Measurements from ENCODE around the gene TBCB. TPM values are rescaled to one million over a fixed set of nuclear protein-coding genes. Genes with fewer than 3 reads are reported as not detected.

TBCB gene
- total RNA-seq, 2 donors from 2014 or later: 86.2 to 86.8 TPM

DNA sequence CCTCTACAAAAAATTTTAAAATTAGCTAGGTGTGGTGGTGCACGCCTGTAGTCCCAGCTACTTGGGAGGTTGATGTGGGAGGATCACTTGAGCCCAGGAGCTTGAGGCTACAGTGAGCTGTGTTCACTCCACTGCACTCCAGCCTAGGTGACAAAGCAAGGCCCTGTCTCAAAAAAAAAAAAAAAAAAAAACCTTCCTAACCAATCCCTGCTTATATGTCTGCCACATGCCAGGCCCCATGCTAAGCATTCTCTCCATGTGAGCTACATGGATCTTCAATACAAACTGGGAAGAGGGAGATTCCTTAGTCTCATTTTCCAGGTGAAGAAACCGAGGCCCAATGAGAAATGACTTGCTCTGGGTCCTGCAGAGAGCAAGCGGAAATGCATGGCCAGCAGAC lies 6.6 kb upstream of the TBCB start:
- no peak for DNase-seq
- Mint-ChIP-seq H3K4me3 (no peak overlapping the region), H3K36me3 (ENCODE audit: insufficient read depth in 2 of 2) (peaks cover 4 to 5% of the 10 kb centered on the region in 2 donors), H3K9me3 (no peaks in the 10 kb centered on the region), H3K27ac (no peak overlapping the region), H3K27me3 (ENCODE audit: low read depth) (no peaks in the 10 kb centered on the region), H3K4me1 (ENCODE audit: low read depth) (peaks cover 10% of the 10 kb centered on the region)
- ATAC-seq (replicated peaks in 1 of 2): no peak

DNA sequence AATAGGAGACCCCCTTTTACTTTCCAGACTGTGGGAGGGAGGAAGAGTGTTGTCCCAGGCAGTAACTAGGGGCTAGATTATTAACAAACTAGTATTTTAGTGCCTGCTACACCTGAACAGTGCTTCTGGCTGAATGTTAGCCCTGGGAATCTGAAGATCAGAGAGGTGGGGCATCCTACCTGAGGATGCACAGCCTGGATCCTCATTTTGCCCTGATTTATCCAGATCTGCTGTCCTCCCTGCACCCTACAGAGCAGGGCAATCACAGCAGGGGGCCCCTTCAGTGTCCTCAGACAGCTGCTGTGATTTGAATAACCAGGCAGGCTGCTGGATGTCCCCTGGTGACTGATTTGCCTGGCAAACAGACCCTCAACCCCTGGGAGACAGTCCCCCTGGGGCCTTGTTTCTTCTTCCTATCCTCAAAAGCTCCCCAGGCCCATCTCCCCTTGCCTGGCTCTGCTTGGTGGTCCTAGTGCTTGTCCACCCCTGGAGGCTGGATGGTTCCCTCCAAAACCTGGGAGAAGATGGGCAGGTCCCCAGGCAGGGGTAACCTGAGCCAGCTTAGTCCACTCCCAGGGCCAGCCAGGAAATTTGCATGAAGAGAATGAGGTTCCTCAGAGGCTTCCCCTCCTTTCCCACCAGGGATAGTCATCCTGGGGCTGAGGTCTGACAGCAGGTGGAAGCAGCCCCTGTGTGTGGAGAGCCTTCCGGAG lies 4.6 kb upstream of the TBCB start, which contains the start of gene OVOL3:
OVOL3 (plus strand) TSS at position 657 of the 713 bp plus-strand sequence. CDS start 60 bp downstream, outside the sequence.
- Mint-ChIP-seq H3K9me3 (no peaks in the 10 kb centered on the region), H3K4me1 (ENCODE audit: low read depth) (peaks cover 17% of the 10 kb centered on the region), H3K4me3 (no peak within 1 kb of the TSS), H3K27me3 (ENCODE audit: low read depth) (no peaks in the 10 kb centered on the region), H3K36me3 (ENCODE audit: insufficient read depth in 2 of 2) (peaks cover 4 to 6% of the 10 kb centered on the region in 2 donors), H3K27ac (no peak within 1 kb of the TSS)
- ATAC-seq (replicated peaks in 1 of 2) (no peak), DNase-seq (no peak)

DNA sequence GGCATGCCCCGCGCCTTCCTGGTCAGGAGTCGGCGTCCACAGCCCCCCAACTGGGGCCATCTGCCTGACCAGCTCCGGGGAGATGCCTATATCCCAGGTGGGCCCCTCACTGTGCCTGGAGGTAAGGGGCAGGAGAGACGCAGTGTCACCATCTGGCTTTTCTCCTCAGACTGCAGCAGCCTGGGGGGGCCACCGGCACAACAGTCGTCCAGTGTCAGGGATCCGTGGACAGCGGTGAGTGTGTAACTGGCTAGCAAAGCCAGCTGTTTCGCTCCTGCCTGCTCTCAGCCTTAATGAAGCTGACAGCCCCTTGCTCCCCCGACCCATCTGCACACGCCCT lies 4.1 kb upstream of the TBCB start:
- H3K4me1 Mint-ChIP-seq (ENCODE audit: low read depth): peaks cover 21% of the 10 kb centered on the region

DNA sequence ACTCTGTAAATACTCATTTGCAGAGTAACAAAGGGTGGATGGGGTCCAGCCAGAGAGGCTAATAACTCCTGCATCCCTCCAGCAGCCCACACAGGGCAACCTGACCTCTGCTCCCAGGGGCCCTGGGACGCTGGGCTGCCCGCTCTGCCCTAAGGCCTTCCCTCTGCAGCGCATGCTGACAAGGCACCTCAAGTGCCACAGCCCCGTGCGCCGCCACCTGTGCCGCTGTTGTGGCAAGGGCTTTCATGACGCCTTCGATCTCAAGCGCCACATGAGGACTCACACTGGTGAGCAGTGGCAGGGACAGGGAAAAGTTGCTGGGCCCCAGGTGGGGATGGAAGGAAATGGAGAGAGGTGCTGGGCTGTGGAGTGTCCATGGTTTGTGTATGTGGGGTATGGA lies 2.6 kb upstream of the TBCB start:
- Mint-ChIP-seq H3K4me1 (ENCODE audit: low read depth) (peaks cover 33% of the 10 kb centered on the region), H3K9me3 (no peaks in the 10 kb centered on the region), H3K27ac (no peak overlapping the region), H3K4me3 (peak overlapping the region; percentile 97 to 98), H3K27me3 (ENCODE audit: low read depth) (no peaks in the 10 kb centered on the region), H3K36me3 (ENCODE audit: insufficient read depth in 2 of 2) (peaks cover 6 to 7% of the 10 kb centered on the region in 2 donors)
- DNase-seq: no peak
- ATAC-seq (replicated peaks in 1 of 2): no peak

More for the DNA sequence above, 4.1 kb upstream of the TBCB start:
- ATAC-seq (replicated peaks in 1 of 2) (no peak), DNase-seq (no peak)
- Mint-ChIP-seq H3K4me3 (no peak overlapping the region), H3K27ac (no peak overlapping the region), H3K27me3 (ENCODE audit: low read depth) (no peaks in the 10 kb centered on the region), H3K9me3 (no peaks in the 10 kb centered on the region), H3K36me3 (ENCODE audit: insufficient read depth in 2 of 2) (peaks cover 4 to 6% of the 10 kb centered on the region in 2 donors)

DNA sequence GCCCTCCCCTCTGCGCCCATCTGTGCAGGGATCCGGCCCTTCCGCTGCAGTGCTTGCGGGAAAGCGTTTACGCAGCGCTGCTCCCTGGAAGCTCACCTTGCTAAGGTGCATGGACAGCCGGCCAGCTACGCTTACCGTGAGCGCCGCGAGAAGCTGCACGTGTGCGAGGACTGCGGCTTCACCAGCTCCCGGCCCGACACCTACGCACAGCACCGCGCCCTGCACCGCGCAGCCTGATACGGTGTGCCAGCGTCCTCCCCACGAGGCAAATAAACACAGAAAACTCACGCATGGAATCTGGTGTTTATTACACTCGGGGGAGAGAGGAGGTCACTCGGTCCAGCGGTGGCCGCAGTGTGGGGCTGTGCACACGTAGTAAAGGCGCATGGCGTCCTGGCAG lies 1.8 kb upstream of the TBCB start:
- Mint-ChIP-seq H3K36me3 (ENCODE audit: insufficient read depth in 2 of 2) (peaks cover 9 to 13% of the 10 kb centered on the region in 2 donors), H3K4me1 (ENCODE audit: low read depth) (peaks cover 39% of the 10 kb centered on the region), H3K4me3 (peak overlapping the region; percentile 97 to 98), H3K27me3 (ENCODE audit: low read depth) (no peaks in the 10 kb centered on the region), H3K9me3 (no peaks in the 10 kb centered on the region), H3K27ac (peak overlapping the region; percentile 69)
- ATAC-seq (replicated peaks in 1 of 2): no peak
- no peak for DNase-seq

DNA sequence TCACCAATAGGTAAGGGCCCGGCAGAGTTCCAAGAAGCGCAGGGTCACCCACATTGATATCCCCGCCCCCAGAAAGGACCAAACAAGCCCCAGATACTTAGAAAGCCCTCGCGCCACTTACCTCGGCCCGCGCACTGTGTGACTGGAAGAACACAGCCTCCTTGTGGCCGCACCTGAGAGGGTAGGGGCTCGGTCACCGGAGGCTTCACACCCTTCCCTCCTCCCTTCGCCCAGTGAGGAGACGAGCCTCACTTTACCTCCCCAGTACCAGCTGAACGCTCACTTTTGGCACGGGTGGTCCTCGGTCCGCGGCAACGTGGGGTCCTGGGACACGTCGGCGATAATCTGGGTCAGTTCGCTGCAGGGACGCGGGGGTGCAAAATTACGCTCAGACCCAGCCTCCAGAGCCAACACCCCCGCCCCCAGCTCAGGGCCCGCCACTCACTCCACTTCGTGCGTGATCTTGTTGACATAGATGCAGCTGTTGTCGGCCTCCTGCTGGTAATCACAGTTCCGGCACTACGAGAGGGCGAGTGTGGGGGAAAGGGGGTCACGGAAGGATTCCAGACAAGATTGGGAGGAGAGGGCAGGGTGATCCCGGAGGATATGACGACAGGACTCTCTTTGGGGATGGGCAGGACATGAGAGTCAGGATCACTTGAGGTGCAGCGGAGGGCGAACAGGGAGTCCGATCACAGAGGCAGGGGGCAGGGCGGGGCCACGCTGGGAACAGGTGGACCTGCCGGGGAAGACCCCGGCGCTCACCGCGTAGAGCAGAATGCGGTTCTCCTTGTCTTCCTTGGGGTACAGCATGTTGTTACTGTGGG lies 1.2 kb upstream of the TBCB start:
- peak; percentile 20 to 28 for DNase-seq
- H3K27me3 Mint-ChIP-seq (ENCODE audit: low read depth): no peaks in the 10 kb centered on the region
- H3K4me3 Mint-ChIP-seq: peak overlapping the region; percentile 97 to 98
- peaks cover 9 to 13% of the 10 kb centered on the region in 2 donors for H3K36me3 Mint-ChIP-seq (ENCODE audit: insufficient read depth in 2 of 2)
- no peak for ATAC-seq (replicated peaks in 1 of 2)
- H3K9me3 Mint-ChIP-seq: no peaks in the 10 kb centered on the region
- H3K4me1 Mint-ChIP-seq (ENCODE audit: low read depth): peaks cover 39% of the 10 kb centered on the region
- peak overlapping the region; percentile 98 for H3K27ac Mint-ChIP-seq

DNA sequence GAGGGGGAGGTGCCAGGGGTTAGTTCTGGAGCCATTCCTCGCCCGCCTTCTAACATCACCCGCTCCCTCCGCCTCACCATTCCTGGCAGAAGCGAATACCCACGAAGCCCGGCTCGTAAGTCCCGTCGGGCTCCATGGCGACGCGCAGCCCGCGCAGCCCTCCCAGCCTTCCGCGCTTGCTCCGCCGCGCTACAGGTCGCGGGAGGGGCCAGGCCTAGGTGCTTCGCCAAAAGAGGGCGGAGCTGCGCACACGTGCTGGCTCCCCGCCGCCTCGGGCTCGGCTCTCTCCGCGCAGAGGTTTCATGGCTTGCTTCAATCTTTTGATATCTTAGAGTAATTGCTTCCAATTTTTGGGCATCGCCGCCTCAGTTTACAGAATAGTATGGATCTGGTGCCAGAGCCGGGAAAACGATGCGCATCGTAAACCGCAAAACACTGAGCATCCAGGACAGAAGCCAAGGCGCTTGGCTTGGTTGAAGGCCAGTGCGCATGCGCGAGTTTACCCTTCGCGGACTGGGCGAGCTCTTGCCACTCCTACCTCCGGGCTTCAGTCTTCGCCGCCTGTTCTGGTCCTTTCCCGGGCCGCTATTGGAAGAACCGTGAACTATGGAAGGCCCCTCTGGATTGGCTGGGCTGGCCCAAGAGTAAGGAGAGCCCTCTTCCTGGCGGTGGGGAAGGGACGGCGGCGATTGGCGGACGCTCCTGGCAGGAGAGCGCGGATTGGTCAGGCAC lies 381 bp upstream of the TBCB start, which contains the start of gene POLR2I:
POLR2I (minus strand) TSS at position 155 of the 732 bp plus-strand sequence; CDS start at position 136, 19 bp downstream.
- Mint-ChIP-seq H3K4me3 (peak within 1 kb of the TSS; percentile 97 to 98), H3K9me3 (no peaks in the 10 kb centered on the region), H3K36me3 (ENCODE audit: insufficient read depth in 2 of 2) (peaks cover 9 to 17% of the 10 kb centered on the region in 2 donors), H3K4me1 (ENCODE audit: low read depth) (peaks cover 39% of the 10 kb centered on the region), H3K27ac (peak within 1 kb of the TSS; percentile 98), H3K27me3 (ENCODE audit: low read depth) (no peaks in the 10 kb centered on the region)
- peak; percentile 97 to 99 for DNase-seq
- ATAC-seq (replicated peaks in 1 of 2): peak; percentile 88

DNA sequence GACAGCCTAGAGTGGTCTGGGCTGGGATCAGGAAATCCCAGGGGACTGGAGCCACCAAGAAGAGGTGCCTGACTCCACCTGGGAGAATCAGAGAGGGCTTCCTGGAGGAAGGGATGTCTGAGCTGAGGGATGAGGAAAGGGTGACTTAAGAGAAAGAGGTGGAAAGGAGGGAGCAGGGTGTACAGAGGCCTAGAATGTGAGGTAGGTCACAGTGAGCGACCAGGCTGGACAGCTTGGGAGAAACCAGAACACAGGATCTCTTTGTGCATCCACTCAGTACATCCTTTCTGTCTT lies 1.0 kb downstream of the TBCB start:
- DNase-seq: no peak
- Mint-ChIP-seq H3K9me3 (no peaks in the 10 kb centered on the region), H3K4me1 (ENCODE audit: low read depth) (peaks cover 39% of the 10 kb centered on the region), H3K27me3 (ENCODE audit: low read depth) (no peaks in the 10 kb centered on the region), H3K4me3 (peak overlapping the region; percentile 97 to 98), H3K36me3 (ENCODE audit: insufficient read depth in 2 of 2) (peaks cover 9 to 19% of the 10 kb centered on the region in 2 donors), H3K27ac (peak overlapping the region; percentile 6)
- no peak for ATAC-seq (replicated peaks in 1 of 2)

DNA sequence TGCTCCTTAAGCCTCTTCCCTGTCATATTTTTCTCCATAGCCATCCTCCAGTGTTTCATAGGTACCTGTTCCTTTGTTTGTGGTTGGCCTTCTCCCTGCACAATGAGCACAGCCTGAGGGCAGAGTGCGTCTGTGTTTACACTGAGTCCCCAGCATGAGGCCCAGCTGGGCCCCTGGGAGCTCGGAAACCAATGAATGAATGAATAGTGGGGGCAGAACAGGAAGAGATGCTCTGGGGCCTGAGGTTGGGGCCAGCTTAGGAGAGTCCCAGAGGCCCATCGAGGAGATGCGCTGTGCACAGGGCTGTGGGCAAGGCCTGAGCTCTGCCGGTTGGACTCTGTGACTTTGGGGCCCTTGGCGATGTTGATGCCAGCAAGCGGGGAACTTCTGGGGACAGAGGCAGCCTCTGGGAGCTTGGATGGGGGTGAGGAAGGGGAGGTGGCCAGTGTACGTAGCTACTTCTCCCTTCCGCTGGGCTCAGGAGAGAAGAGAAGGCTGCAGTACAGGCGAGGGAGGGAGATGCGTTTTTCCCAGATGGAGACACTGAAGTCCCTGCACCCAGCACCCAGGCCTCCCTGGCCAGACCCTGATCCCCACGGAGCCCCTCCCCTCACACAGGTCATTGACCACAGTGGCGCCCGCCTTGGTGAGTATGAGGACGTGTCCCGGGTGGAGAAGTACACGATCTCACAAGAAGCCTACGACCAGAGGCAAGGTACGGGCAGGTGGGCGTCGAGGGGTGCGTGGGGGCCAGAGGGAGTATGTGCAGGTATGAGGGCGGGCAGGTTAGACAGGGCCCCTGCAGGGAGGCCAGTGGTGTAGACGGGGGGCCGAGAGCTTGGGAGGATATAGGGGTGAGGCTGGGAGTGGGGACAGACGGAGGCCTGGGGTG lies 5.1 kb downstream of the TBCB start:
- DNase-seq (no peak), ATAC-seq (replicated peaks in 1 of 2) (no peak)
- Mint-ChIP-seq H3K27ac (no peak overlapping the region), H3K9me3 (no peaks in the 10 kb centered on the region), H3K4me3 (no peak overlapping the region), H3K36me3 (ENCODE audit: insufficient read depth in 2 of 2) (peaks cover 6 to 16% of the 10 kb centered on the region in 2 donors), H3K4me1 (ENCODE audit: low read depth) (peaks cover 23% of the 10 kb centered on the region), H3K27me3 (ENCODE audit: low read depth) (no peaks in the 10 kb centered on the region)

DNA sequence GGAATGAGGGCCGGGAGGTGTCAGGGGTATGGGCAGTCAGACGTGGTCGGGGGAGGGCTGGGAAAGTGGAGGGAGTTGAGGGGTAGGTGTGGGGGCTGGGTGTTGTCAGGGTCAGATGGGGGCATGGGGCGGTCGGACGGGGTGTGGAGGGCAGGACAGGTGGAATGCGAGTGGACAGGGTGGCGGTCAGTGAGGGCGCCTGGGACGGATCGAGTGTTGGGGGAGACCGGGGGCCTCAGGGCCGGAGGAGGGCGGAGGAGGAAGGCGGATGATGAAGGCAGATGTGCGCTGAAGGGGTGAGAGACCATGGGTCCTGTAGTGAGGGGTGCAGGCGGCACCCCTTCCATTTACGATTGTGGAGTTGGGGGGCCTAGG lies 5.7 kb downstream of the TBCB start:
- Mint-ChIP-seq H3K4me3 (no peak overlapping the region), H3K4me1 (ENCODE audit: low read depth) (peaks cover 28% of the 10 kb centered on the region), H3K36me3 (ENCODE audit: insufficient read depth in 2 of 2) (peaks cover 8 to 22% of the 10 kb centered on the region in 2 donors), H3K27me3 (ENCODE audit: low read depth) (no peaks in the 10 kb centered on the region), H3K27ac (no peak overlapping the region), H3K9me3 (no peaks in the 10 kb centered on the region)
- ATAC-seq (replicated peaks in 1 of 2) (no peak), DNase-seq (no peak)

DNA sequence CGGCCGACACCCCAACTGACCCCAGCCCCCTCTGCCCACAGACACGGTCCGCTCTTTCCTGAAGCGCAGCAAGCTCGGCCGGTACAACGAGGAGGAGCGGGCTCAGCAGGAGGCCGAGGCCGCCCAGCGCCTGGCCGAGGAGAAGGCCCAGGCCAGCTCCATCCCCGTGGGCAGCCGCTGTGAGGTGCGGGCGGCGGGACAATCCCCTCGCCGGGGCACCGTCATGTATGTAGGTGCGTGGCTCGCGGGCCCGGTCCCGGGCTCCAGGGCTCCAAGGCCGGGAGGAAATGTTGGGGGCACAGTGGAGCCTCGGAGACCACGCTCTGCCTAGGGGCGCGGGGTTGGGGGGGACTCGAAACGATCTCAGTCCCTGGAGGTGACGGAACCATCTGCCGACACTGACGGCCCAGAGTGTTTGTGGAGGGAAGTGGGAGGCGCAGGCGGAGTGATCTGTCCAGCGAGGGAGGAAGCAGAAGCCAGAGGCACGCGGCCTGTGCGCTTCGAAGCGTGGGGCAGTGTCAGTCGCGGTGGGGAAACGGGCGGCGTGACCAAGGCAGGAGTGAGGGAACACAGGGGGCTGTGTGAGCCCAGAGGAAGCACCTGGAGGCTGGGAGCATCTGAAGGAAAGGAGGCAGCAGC lies 6.3 kb downstream of the TBCB start:
- Mint-ChIP-seq H3K9me3 (no peaks in the 10 kb centered on the region), H3K4me1 (ENCODE audit: low read depth) (peaks cover 23% of the 10 kb centered on the region), H3K27ac (no peak overlapping the region), H3K4me3 (no peak overlapping the region), H3K27me3 (ENCODE audit: low read depth) (no peaks in the 10 kb centered on the region), H3K36me3 (ENCODE audit: insufficient read depth in 2 of 2) (peaks cover 8 to 22% of the 10 kb centered on the region in 2 donors)
- ATAC-seq (replicated peaks in 1 of 2) (no peak), DNase-seq (no peak)

DNA sequence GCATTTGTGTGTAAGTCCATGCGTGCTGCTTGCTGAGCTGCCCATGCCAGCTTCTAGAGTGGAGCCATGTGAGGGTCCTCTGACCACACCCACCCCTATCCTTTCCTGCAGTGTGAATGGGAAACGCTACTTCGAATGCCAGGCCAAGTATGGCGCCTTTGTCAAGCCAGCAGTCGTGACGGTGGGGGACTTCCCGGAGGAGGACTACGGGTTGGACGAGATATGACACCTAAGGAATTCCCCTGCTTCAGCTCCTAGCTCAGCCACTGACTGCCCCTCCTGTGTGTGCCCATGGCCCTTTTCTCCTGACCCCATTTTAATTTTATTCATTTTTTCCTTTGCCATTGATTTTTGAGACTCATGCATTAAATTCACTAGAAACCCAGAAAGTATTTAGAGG lies 10.3 kb downstream of the TBCB start:
- DNase-seq (peak in 1 of 2 donors; percentile 34), ATAC-seq (replicated peaks in 1 of 2) (no peak)
- H3K9me3 Mint-ChIP-seq: no peaks in the 10 kb centered on the region
- H3K27me3 Mint-ChIP-seq (ENCODE audit: low read depth): no peaks in the 10 kb centered on the region
- H3K4me3 Mint-ChIP-seq: peak overlapping the region in 1 of 2 donors; percentile 22
- peak overlapping the region; percentile 91 for H3K27ac Mint-ChIP-seq
- peaks cover 6 to 7% of the 10 kb centered on the region in 2 donors for H3K36me3 Mint-ChIP-seq (ENCODE audit: insufficient read depth in 2 of 2)
- peaks cover 23% of the 10 kb centered on the region for H3K4me1 Mint-ChIP-seq (ENCODE audit: low read depth)
